Activated CD4-positive, alpha-beta T cell treated with anti-CD3 and anti-CD28 coated beads, Interleukin-2, amount 10 ng/mL, durations not matched to agents 24 days and 14 days (primary cell): ENCODE measurements around the gene CFAP61. TPM values are rescaled to one million over a fixed set of nuclear protein-coding genes. Genes with fewer than 3 reads are reported as not detected.
A peak's percentile ranks its signal among the peaks of the same experiment; 100 is the strongest.

Source experiments
- DNase-seq: peaks from one replicate; pipeline ENCODE4 v3.0.0; 2022
- H3K27ac Mint-ChIP-seq: one replicate; pipeline ENCODE4 v1.8.0; 2022; ENCODE audit warnings: mild to moderate bottlenecking, mixed read lengths
- H3K27me3 Mint-ChIP-seq: one replicate; pipeline ENCODE4 v1.8.0; 2022; ENCODE audit warnings: mixed read lengths
- H3K36me3 Mint-ChIP-seq: one replicate; pipeline ENCODE4 v1.8.0; 2022; ENCODE audit warnings: low read depth, mild to moderate bottlenecking, mixed read lengths
- H3K4me1 Mint-ChIP-seq: one replicate; pipeline ENCODE4 v1.8.0; 2021; ENCODE audit warnings: mixed read lengths
- H3K4me3 Mint-ChIP-seq: one replicate; pipeline ENCODE4 v1.8.0; 2022; ENCODE audit warnings: mild to moderate bottlenecking, moderate library complexity, mixed read lengths
- H3K9me3 Mint-ChIP-seq: one replicate; pipeline ENCODE4 v1.8.0; 2021; ENCODE audit warnings: mixed read lengths
- intact Hi-C: fragments of 100-400 bp; cut with micrococcal nuclease; formaldehyde crosslinking; loops from one replicate; pipeline ENCODE4 v1.15.1; 2023
- total RNA-seq: library from RNA; stranded (reverse); gene quantifications from 2 replicates; pipeline ENCODE4 v1.2.3, GENCODE V29; 2022

Gene CFAP61
- total RNA-seq, 1 donor from 2014 or later, result not detected

- peaks cover 48% of the 10 kb centered on the region for H3K4me1 Mint-ChIP-seq
- H3K4me3 Mint-ChIP-seq, result peak overlapping the region; percentile 15
- peak overlapping the region; percentile 46 for H3K27ac Mint-ChIP-seq
- peaks cover 27% of the 10 kb centered on the region for H3K36me3 Mint-ChIP-seq
- DNase-seq, result no peak
- no peaks in the 10 kb centered on the region for H3K27me3 Mint-ChIP-seq
- H3K9me3 Mint-ChIP-seq, result no peaks in the 10 kb centered on the region
- intact Hi-C loops, result no loop called here
Measured at GRCh38 chr20:20020908-20021307, 31.4 kb upstream of the CFAP61 start.

GRCh38 chr20:20021835-20022234 lies 30.5 kb upstream of the CFAP61 start:
- intact Hi-C loops, result no loop called here
- H3K4me1 Mint-ChIP-seq, result peaks cover 46% of the 10 kb centered on the region
- H3K4me3 Mint-ChIP-seq, result peak overlapping the region; percentile 25
- peaks cover 31% of the 10 kb centered on the region for H3K36me3 Mint-ChIP-seq
- H3K9me3 Mint-ChIP-seq, result no peaks in the 10 kb centered on the region
- DNase-seq, result no peak
- H3K27ac Mint-ChIP-seq, result peak overlapping the region; percentile 56
- H3K27me3 Mint-ChIP-seq, result no peaks in the 10 kb centered on the region

DNA sequence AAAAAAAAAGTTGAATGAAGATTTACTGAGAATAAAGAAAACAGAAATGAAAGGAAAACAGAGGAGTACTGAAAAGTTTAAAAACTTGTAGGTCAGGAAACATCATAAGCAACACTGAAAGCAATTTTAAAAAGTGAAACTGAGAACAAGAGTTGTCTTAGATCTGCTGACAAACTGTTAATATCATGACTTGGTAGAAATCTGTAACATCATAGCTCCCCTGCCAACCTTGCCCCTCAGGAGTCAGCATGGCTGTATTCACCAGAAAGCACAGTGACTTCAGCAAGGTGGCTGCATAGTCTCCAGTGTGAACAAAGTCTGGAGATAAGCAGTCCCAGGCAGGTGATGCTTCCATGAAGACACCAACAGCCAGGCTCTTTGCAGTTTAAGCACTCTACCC lies 29.8 kb upstream of the CFAP61 start:
- Mint-ChIP-seq H3K4me1 (peaks cover 44% of the 10 kb centered on the region), H3K36me3 (peaks cover 32% of the 10 kb centered on the region), H3K27me3 (no peaks in the 10 kb centered on the region), H3K9me3 (no peaks in the 10 kb centered on the region), H3K4me3 (peak overlapping the region; percentile 13), H3K27ac (peak overlapping the region; percentile 57)
- intact Hi-C loops, result no loop called here
- peak; percentile 67 for DNase-seq

DNA sequence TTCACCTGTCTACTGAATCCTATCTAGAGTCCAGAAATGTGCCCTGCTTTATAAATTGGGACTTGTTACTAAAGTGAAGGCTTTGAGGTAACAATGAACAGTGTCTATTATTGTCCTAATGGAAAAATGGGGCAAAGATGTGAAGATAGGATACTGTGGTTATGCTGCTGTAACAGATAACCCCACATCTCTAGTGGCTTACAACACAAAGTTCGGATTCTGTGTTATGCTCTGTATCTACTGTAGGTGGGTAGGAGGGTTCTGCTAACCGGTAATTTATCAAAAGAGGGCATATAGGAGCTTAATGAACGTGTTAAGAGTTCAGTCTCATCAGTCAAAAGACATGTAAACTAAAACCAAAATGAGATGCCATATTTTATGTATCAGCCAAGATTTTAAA lies 28.9 kb upstream of the CFAP61 start:
- no peaks in the 10 kb centered on the region for H3K9me3 Mint-ChIP-seq
- peaks cover 42% of the 10 kb centered on the region for H3K4me1 Mint-ChIP-seq
- no peaks in the 10 kb centered on the region for H3K27me3 Mint-ChIP-seq
- no peak for DNase-seq
- H3K27ac Mint-ChIP-seq, result no peak overlapping the region
- H3K4me3 Mint-ChIP-seq, result no peak overlapping the region
- intact Hi-C loops, result no loop called here
- H3K36me3 Mint-ChIP-seq, result peaks cover 36% of the 10 kb centered on the region

DNA sequence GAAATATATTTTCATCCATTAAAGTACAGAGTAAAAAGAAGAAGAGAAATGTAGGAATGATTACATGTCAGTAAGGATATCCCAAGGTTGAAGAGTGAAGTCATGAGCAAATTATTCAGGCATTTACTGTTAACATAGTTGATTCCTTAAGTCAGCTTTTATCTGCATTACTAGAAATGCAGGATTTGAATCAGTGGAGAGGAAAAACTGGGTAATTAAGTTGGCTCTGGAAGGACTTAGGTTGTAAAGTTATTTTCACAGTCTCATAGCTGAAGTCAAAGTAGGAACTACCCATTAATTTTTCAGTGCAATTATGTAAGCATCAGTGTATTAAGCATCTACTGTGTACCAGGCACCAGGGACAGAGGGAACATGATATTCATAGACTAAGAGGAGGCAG lies 27.4 kb upstream of the CFAP61 start:
- DNase-seq, result no peak
- Mint-ChIP-seq H3K36me3 (peaks cover 36% of the 10 kb centered on the region), H3K4me3 (no peak overlapping the region), H3K27me3 (no peaks in the 10 kb centered on the region), H3K27ac (peak overlapping the region; percentile 9), H3K4me1 (peaks cover 36% of the 10 kb centered on the region), H3K9me3 (no peaks in the 10 kb centered on the region)
- intact Hi-C loops, result no loop called here

- peaks cover 45% of the 10 kb centered on the region for H3K36me3 Mint-ChIP-seq
- intact Hi-C loops, result no loop called here
- peaks cover 15% of the 10 kb centered on the region for H3K4me1 Mint-ChIP-seq
Measured at GRCh38 chr20:20027284-20027683, 25.0 kb upstream of the CFAP61 start.

DNA sequence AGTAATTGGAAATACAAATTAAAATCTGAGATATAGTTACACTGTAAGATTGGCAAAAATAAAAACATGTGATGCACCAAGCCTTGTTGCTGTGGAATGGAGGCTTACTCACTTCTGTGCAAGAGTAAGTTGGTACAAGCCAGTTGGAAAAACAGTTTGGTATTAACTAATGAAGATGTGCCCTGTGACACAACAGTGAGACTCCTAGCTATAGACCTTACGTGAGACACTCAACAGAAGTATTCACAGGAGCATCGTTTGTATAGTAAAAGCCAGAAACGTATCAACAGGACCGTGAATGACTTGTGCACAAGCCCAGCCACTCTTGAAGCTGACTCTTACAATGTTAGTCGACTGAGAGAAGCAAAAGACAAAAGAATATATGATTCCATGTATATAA lies 20.5 kb upstream of the CFAP61 start:
- intact Hi-C loops, result no loop called here
- Mint-ChIP-seq H3K4me3 (no peak overlapping the region), H3K36me3 (peaks cover 45% of the 10 kb centered on the region), H3K27ac (no peak overlapping the region), H3K27me3 (no peaks in the 10 kb centered on the region), H3K9me3 (no peaks in the 10 kb centered on the region), H3K4me1 (peaks cover 2% of the 10 kb centered on the region)
- no peak for DNase-seq

More at GRCh38 chr20:20027284-20027683, 25.0 kb upstream of the CFAP61 start:
- Mint-ChIP-seq H3K9me3 (no peaks in the 10 kb centered on the region), H3K27me3 (no peaks in the 10 kb centered on the region), H3K4me3 (no peak overlapping the region), H3K27ac (no peak overlapping the region)
- DNase-seq, result no peak

DNA sequence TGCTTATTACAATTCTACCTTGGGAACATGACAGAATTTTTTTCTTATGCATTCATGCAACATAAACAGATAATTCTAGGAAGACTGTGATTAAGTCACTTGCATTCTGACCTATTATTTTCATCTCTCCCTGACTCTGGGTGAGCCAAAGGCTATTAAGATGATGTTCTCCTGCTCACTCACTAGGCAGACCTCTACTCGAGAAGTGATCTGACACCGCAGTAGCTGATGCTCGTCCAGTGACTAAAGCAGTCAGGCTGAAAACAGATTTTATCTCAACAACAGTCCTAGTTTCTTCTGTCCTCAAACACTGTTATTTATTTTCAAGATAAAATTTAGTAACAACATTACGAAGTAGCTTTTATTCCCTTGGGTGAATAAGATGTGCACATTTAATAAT lies 17.8 kb upstream of the CFAP61 start:
- Mint-ChIP-seq H3K4me3 (no peak overlapping the region), H3K27me3 (no peaks in the 10 kb centered on the region), H3K9me3 (no peaks in the 10 kb centered on the region), H3K36me3 (peaks cover 58% of the 10 kb centered on the region), H3K4me1 (no peaks in the 10 kb centered on the region), H3K27ac (no peak overlapping the region)
- no peak for DNase-seq
- intact Hi-C loops, result no loop called here

DNA sequence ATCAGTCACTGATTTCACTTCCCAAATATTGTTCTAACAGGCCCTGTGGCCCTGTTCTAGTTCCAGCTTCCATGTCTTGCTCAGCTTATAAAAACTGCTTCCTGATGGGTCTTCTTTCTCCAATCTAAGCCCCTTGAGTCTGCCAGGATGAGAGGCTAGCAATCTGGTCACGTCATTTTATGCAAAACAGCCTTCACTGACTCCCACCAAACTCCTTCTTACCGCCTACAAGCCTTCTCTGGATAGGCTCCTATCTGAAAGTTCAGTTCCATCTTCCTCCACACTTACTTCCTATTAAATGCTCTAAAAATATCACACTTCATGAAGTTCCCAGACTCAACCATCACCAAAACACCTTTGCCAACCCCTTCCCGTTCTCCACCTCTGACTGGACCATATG lies 15.6 kb upstream of the CFAP61 start:
- H3K4me1 Mint-ChIP-seq, result no peaks in the 10 kb centered on the region
- no peak for DNase-seq
- peaks cover 57% of the 10 kb centered on the region for H3K36me3 Mint-ChIP-seq
- no peak overlapping the region for H3K4me3 Mint-ChIP-seq
- H3K9me3 Mint-ChIP-seq, result no peaks in the 10 kb centered on the region
- intact Hi-C loops, result no loop called here
- no peak overlapping the region for H3K27ac Mint-ChIP-seq
- no peaks in the 10 kb centered on the region for H3K27me3 Mint-ChIP-seq

- no peak overlapping the region for H3K27ac Mint-ChIP-seq
- intact Hi-C loops, result no loop called here
- no peaks in the 10 kb centered on the region for H3K4me1 Mint-ChIP-seq
Measured at GRCh38 chr20:20037960-20038359, 14.4 kb upstream of the CFAP61 start.

GRCh38 chr20:20038586-20038985 lies 13.7 kb upstream of the CFAP61 start:
- Mint-ChIP-seq H3K36me3 (peaks cover 69% of the 10 kb centered on the region), H3K4me1 (no peaks in the 10 kb centered on the region), H3K27me3 (no peaks in the 10 kb centered on the region), H3K4me3 (no peak overlapping the region), H3K9me3 (no peaks in the 10 kb centered on the region), H3K27ac (no peak overlapping the region)
- no peak for DNase-seq
- intact Hi-C loops, result no loop called here

More at GRCh38 chr20:20037960-20038359, 14.4 kb upstream of the CFAP61 start:
- DNase-seq, result no peak
- no peak overlapping the region for H3K4me3 Mint-ChIP-seq
- no peaks in the 10 kb centered on the region for H3K9me3 Mint-ChIP-seq
- H3K27me3 Mint-ChIP-seq, result no peaks in the 10 kb centered on the region
- peaks cover 63% of the 10 kb centered on the region for H3K36me3 Mint-ChIP-seq

DNA sequence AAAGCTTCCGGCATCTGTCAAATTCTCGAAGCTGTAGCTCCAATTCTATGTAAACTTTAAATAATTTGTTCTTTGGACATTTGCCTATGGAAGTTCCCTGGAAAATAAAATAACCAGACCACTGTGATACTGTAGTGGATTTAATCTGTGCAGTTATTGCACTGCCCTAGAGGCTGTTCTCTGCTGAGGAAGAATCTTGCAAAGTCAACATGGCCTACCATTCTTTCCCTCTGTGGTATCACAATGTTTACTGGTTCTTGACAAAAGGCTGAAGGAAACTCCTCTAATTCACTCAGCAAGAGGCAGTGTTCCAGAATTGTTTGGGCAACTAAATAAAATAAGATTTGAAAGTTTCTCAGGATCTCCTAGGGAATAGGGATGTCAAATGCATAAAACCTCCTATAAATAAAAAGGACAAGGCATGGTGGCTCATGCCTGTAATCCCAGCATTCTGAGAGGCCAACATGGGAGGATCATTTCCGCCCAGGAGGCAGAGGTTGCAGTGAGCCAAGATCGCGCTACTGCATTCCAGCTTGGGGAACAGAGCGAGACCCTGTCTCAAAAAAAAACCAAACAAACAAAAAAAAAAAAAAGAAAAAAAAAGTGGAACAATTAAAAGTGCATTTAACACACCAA lies 12.5 kb upstream of the CFAP61 start:
- DNase-seq, result no peak
- Mint-ChIP-seq H3K27me3 (no peaks in the 10 kb centered on the region), H3K9me3 (no peaks in the 10 kb centered on the region), H3K27ac (no peak overlapping the region), H3K4me1 (no peaks in the 10 kb centered on the region), H3K4me3 (no peak overlapping the region), H3K36me3 (peaks cover 76% of the 10 kb centered on the region)
- intact Hi-C loops, result no loop called here

GRCh38 chr20:20051767-20052073 lies 612 bp upstream of the CFAP61 start:
- Mint-ChIP-seq H3K9me3 (no peaks in the 10 kb centered on the region), H3K27me3 (peaks cover 1% of the 10 kb centered on the region), H3K36me3 (peaks cover 34% of the 10 kb centered on the region), H3K4me3 (peak overlapping the region; percentile 98), H3K27ac (peak overlapping the region; percentile 96), H3K4me1 (peaks cover 10% of the 10 kb centered on the region)
- intact Hi-C loops, result loop anchor here (1.0 kb wide), 3 partner anchors 34 to 1252 kb away; partner anchors contain the start of genes NAA20, RALGAPA2 and XRN2
- no peak for DNase-seq

GRCh38 chr20:20060234-20060998 lies 8.1 kb downstream of the CFAP61 start:
- H3K36me3 Mint-ChIP-seq, result no peaks in the 10 kb centered on the region
- no peak overlapping the region for H3K4me3 Mint-ChIP-seq
- H3K27me3 Mint-ChIP-seq, result peaks cover 19% of the 10 kb centered on the region
- no peaks in the 10 kb centered on the region for H3K9me3 Mint-ChIP-seq
- H3K27ac Mint-ChIP-seq, result no peak overlapping the region
- DNase-seq, result no peak
- intact Hi-C loops, result no loop called here
- H3K4me1 Mint-ChIP-seq, result no peaks in the 10 kb centered on the region
